Middle frontal gyrus (tissue), 1 donor: ENCODE measurements around the gene TENT5C.

ENCODE experiments used
- DNase-seq: peaks from one replicate; pipeline ENCODE4 v3.0.0-alpha.2; 2015; ENCODE audit warnings: low spot score; ENCODE audit errors: extremely low spot score

The TENT5C gene

DNA sequence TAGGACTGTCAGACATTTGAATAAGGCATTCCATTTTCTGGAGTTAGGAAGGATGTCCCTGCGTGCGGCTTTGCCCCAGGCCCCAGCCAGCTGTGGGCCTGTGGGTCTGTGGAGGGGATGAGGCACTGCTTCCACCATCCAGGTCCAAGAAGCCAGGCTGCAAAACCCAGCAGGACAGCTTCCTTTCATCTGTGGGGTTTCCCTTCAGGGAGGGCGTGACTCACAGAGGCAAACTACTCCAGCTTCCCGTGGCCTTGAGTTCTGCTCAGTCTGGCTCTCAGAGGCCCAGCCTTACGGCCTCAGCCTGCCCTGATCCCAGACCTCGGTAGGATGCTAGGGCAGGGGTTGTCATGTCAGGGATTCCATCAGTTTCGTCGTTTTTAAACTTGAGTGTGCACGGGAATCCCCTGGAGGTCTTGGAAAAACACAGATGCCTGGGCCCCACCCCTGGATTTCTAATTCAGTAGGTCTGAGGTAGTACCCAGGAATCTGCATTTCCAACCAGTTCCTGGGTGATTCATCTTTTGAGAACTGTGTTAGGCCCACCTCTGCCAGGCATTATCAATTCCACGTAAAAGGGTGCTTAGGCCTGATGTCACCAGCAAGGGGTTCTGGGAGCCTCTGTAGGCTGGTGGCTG is 32.3 kb upstream of the TENT5C start:
- no peak for DNase-seq

- no peak for DNase-seq
Observed at GRCh38 chr1:117574161-117574835, 31.6 kb upstream of the TENT5C start.

DNA sequence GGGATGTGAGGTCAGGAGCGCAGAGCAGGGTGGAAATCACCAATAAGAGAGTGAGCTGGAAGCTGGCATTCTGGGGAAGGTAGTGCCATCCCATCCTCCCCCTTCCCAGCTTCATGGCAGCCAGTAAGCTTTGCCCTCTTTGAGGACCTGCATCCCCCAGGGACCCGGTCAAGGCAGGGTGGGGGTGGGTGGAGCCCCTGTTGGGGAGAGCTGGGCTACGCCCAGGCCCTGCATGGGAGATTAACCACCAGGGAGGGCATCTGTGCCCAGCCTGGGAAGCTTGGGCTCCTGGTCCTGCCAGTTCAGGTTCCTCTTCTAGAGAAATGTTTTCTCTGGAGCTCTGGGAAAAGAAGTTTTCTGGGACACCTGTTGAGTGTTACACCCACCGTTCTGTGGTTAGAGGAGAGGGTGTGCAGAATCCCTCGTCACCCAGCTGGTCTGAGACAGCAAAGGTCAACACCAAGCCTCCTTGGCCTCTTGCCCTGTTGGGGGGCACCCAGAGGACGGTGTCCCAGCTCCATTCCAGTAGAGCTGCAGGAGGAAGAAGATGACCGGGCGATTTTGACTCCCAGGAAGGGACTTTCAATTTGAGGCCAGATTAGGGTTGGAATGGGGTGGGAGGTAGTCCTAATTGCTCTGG is 30.1 kb upstream of the TENT5C start:
- DNase-seq: no peak

DNA sequence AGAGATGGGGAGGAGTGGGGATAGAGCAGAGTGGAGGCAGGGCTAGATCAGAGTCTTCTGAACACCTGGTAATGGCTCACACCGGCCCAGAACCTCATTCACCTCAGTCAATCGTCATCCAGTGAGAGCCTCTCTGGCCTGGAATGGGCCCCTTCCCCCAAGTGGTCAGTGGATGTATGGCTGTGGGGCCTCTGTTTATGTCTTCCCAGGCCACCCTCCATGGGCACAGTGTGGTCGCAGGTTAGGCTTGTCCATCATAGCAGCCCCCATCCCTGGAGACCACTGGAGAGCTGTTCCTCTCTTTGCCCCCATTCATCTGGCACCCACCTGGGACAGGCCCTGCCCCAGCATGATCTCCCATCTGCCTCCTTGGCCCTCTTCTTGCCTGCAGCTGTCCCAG is 29.6 kb upstream of the TENT5C start:
- no peak for DNase-seq

DNA sequence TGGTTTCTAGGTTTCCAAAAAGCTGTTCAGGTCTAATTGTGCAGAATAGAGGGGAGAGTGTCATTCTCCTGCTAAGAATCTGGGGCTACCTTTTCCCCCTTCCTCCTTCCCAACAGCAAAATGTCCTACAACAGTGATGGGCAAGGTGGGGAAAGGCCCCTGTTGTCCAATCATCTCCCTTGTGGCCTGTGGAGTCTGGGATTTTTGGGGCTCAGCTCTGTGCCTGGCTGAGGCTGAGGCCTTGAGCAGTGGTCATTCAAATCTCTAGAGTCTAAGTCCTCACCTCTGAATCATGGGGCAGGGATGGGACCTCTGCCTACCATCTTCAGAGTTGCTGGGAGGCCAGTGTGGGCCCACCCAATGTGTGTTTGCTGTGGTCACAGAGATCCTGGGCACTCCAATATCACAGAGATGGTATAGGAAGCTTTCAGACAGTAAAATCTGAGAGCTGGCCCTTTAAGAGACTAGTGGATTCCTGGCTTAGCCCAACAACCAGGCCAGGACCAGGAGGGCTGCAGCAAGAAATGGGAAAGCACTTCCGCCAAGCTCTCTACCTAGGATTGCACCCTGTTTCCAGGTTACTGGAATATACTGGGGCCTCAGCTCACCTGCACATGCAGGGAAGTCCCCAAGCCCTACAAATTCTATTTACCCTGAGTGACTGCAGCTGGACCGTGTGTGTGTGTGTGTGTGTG is 28.5 kb upstream of the TENT5C start:
- no peak for DNase-seq

DNA sequence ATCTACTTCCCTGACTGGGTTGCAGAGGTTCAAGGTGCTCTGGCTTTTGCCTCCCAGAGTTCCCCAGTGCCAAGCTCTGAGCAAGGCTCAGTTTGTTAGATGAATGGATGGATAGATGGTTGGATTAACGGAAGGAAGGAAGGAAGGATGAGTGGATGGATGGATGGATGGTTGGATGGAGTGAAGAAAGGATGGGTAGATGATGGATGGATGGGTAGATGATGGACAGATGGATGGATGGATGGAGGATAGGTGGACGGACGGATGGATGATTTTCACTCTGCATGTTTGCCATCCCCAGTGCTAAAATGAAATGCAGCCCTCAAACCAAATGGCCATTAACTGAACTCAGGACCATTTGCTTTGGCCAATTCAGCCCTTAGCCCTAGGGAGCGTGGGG is 27.4 kb upstream of the TENT5C start:
- DNase-seq: no peak

DNA sequence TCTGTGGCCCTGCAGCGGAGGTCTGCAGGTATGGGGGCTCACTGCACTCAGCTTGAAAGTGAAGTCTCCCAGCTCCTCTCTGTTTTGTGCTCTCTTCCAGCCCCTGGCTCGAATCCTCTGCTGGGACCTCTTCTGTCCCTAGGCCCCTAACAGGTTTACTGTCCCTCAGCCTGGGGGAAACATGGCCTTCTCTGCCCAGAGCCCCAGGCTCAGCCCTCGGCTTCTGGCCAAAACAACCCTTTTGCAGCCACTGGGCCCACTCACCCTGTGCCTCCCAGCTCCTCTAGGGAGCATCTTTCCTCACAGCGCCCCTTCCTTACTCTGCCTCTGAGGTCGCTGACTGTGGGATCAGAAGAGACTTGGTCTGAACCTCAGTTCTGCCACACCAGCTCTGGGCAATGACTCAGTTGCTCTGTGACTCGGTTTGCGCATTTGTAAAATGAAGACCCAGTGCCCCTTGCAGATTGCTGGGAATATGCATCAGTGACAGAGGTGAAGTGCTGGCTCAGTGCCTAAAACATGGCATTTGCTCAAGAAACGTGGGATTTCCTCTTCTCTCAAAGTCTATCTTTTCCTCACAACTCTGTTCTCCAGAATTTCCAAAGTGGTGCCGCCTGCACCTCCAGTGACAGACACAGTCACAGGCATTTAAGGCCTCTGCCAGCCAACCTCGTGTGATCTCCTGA is 26.5 kb upstream of the TENT5C start:
- DNase-seq: no peak

GRCh38 chr1:117580436-117580835 is 25.4 kb upstream of the TENT5C start:
- no peak for DNase-seq

GRCh38 chr1:117580882-117581281 is 25.0 kb upstream of the TENT5C start:
- no peak for DNase-seq

DNA sequence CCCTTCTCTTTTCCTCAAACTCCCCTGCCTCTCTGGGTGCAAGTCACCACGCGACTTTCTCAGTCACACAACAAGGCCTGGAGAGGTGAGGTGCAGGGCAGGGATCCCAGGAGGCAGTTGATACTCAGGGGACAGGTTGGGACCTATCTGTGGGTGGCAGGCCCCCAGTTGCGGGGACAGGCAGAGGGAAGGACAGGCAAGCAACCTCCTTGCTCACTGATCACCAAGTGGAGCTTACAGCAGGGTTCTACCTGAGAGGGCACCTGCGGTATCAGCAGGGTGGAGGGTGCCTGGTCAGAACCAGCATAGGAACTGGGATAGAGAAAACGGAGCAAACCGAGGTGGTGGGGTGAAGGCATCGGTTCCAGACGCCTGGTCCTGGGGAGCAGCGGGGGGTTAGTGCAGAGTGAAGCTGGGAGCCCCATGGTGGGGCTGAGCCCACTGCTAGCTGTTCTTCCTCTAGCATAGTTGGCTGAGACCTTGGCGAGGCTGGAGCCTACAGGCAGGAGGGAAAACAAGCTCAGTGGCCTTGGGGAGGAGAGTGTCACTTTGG is 24.4 kb upstream of the TENT5C start:
- DNase-seq: no peak

DNA sequence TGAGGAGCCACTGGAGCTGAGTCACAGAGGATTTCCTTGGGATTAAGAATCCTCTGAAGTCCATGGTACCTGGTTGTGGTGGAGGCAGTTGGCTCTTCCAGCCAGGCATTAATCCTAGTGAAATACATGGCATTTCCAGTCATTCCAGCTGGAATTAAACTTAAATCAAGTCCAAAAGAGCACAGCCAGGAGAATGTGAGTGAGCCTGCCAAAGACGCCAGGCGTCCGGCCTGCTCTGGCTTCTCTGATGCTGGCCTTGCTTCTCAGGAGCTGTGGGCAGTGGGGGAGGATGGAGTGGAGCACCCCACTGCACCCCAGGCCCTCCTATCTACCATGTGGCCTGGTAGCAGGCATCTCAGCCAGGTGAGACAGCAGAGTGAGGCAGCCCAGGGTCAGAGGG is 23.4 kb upstream of the TENT5C start:
- no peak for DNase-seq

GRCh38 chr1:117583247-117583646 is 22.6 kb upstream of the TENT5C start:
- DNase-seq: no peak

GRCh38 chr1:117584181-117584580 is 21.7 kb upstream of the TENT5C start:
- no peak for DNase-seq

- no peak for DNase-seq
Observed at GRCh38 chr1:117585086-117585485, 20.8 kb upstream of the TENT5C start.

DNA sequence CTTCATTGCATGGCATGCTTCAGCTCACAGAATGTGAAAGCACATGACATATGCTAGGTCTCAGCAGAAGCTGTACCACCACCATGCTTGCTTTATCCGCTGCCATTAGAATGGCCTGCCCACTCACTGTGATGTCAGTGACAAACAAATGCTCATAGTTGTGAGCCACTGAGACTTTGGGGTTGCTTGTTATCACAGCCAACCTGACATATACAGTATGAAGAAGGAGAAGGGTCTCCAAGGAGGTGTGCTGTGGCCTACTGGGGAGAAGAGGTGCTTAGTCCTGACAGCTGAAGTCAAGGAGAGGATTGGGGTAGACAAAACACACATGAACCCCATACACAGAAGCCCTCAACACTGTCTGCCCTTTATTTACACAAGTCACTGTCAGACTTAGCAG is 19.5 kb upstream of the TENT5C start:
- DNase-seq: no peak

DNA sequence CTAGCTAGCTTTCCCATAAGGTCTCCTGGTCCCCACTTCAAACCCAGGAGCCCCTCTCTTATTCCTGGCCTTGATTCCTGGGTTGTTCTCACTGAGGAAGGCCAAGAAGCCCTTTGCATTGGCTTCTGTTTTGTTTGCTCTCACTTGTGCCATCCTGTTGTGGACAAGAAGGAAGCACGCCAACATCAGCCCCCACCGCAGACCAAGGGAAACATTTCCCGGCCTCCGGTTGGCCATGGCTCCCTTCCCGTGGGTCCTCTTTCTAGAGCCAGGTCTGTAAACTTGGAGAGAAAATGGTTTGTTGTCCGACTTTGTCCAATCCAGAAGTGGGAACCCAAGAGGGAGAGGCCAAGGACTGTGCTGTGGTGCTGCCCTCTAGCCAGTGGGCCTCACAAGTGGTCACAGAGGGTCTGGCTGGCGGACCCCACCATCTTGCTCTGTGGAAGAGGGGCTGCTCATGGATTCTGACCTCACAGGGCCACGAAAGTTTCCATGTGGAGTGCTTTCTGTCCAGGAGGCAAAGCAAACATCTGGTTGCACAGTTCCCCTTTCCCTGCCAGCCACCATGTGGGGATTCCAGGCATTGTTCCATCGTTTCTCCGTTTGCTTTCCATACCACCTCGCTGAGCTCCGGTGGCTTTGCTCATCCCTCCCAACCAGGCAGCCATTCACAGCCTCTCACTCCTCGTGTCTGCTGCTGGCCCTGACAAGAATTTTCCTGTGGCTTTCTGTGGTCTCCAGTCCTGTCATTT is 18.9 kb upstream of the TENT5C start:
- DNase-seq: no peak

- DNase-seq: no peak
Observed at GRCh38 chr1:117587499-117588356, 18.1 kb upstream of the TENT5C start.

GRCh38 chr1:117589544-117589943 is 16.3 kb upstream of the TENT5C start:
- DNase-seq: no peak

DNA sequence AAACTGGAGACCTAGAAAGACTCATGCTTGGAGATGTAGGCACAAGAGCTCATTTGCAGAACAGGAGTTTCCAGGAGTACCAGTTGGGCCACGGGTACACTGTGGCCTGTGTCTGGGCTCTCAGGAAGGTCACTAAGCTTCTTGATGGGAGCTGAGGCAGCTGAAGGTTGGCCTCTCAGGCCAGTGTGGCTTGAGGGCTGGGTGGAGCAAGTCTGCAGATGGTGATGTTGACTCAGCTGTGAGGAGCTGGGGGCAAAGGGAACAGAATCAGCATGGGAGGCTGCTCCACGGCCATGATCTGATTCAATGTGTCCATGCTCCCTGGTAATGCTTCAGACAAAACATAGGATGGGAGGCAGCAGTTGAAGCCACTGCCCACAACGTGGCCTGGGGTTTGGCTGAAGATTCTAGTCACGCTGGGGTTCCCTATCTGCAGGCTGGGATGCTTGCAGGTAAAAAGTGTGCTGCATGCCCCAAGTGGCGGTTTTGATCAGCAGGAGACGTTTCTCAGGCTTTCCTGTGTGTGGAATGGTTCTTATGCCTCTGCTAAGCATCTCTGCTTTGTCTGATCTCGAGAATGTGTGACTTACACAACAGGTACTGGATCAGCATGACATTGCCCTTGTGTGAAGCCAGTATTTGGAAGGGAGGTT is 15.4 kb upstream of the TENT5C start:
- no peak for DNase-seq
